Measurements from ENCODE around the gene DRD3.

- TF ChIP-seq CTCF (IDR thresholded peaks at IDR 0.05), result no peak
- no peak for TF ChIP-seq POLR2A (IDR thresholded peaks at IDR 0.05)
Observed at GRCh38 chr3:114218006-114218405, 39.2 kb upstream of the DRD3 start.
